Left lung (tissue), 10 donors: ENCODE measurements around the gene CCDC85C. TPM values are rescaled to one million over a fixed set of nuclear protein-coding genes. Genes with fewer than 3 reads are reported as not detected.

Experiments
- ATAC-seq: fragments of 200-7000 bp; cut with Tn5 transposase; one replicate; pipeline ENCODE4 v1.9.1; 2020; ENCODE audit warnings: moderate library complexity
- DNase-seq, 4 donors: peaks; one replicate each; pipeline ENCODE4 v3.0.0-alpha.2; 2013 to 2020
- H3K27ac ChIP-seq, 2 donors: fragments of 200-600 bp; sonication (generic) in 1 of 2; one replicate each; pipeline versions ENCODE4 v1.5.0 to v1.8.0; 2020 to 2021
- H3K27me3 ChIP-seq, 2 donors: fragments of 200-600 bp; sonication (generic) in 1 of 2; one replicate each; pipeline versions ENCODE4 v1.5.0 to v1.8.0; 2020 to 2021
- H3K36me3 ChIP-seq, 2 donors: fragments of 200-600 bp; sonication (generic) in 1 of 2; one replicate each; pipeline versions ENCODE4 v1.5.0 to v1.8.0; 2020 to 2021
- H3K4me1 ChIP-seq, 2 donors: fragments of 200-600 bp; one replicate each; pipeline ENCODE4 v1.8.0; 2021
- H3K4me3 ChIP-seq, 2 donors: fragments of 200-600 bp; sonication (generic) in 1 of 2; one replicate each; pipeline versions ENCODE4 v1.5.0 to v1.8.0; 2020 to 2021; ENCODE audit warnings: mild to moderate bottlenecking in 1 of 2
- H3K9me3 ChIP-seq, 2 donors: fragments of 200-600 bp; sonication (generic) in 1 of 2; one replicate each; pipeline versions ENCODE4 v1.5.0 to v1.8.0; 2020 to 2021
- CTCF ChIP-seq, 2 donors: fragments of 200-600 bp; sonication (generic) in 1 of 2; IDR thresholded peaks; one replicate each; pipeline versions ENCODE4 v1.5.0 to v1.8.0; 2021; ENCODE audit warnings: antibody characterized with exemption in 2 of 2
- intact Hi-C, 2 donors: fragments of 100-400 bp; cut with DNase I; formaldehyde crosslinking; loops; one replicate each; pipeline versions ENCODE4 v1.11.2 to v1.14.2; 2022
- polyA plus RNA-seq, 6 donors: library from polyadenylated mRNA; unstranded; fragments of 120-200 nt; gene quantifications; one replicate each; pipeline ENCODE4 v1.2.1, GENCODE V29; 2013; ENCODE audit not compliant: insufficient read length in 6 of 6
- total RNA-seq, 2 donors: library from RNA; stranded (reverse); fragmentation: NEBNext Ultra II Directional; extraction: Animal tissue kit (Norgen Biotek cat#: 25700); gene quantifications; one replicate each; pipeline ENCODE4 v1.2.1, GENCODE V29; 2021
- donor health status: DM: no; HTN: yes; CAD: no.
- donor health status: DM: no; HTN: no; CAD: no.

CCDC85C gene
- total and polyA plus RNA-seq, 8 donors: 6.3 to 19.0 (median 13.2) TPM

DNA sequence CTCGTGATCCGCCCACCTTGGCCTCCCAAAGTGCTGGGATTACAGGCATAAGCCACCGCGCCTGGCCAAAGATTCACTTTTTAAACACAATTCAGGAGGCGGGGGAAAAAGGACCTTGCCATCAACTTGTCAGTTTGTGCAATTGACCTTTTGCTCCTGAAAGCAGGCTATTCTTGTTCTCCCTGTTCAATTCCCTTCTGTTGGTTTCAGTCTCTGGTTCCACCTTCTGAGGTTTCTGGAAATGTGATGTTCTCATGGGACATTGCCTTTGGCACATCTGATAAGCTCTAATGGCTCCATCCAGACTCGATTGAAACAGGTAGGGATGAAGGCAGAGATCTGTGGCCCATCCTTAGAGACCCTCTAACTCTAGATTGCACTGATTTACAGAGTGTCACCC is 17.9 kb upstream of the CCDC85C start:
- H3K9me3 ChIP-seq: no peaks in the 10 kb centered on the region
- DNase-seq: no peak
- H3K27ac ChIP-seq: no peak overlapping the region
- H3K4me3 ChIP-seq: no peak overlapping the region
- H3K4me1 ChIP-seq: peaks cover 0 to 5% of the 10 kb centered on the region in 2 donors
- no peaks in the 10 kb centered on the region for H3K36me3 ChIP-seq
- H3K27me3 ChIP-seq: peaks cover 0 to 17% of the 10 kb centered on the region in 2 donors
- intact Hi-C loops: loop anchor here (10.0 kb wide), 2 partner anchors 57 to 97 kb away; no protein-coding TSS in a partner anchor
- TF ChIP-seq CTCF (IDR thresholded peaks at IDR 0.05): no peak
- no peak for ATAC-seq

- DNase-seq: no peak
- peak; percentile 9 for ATAC-seq
- no peak for TF ChIP-seq CTCF (IDR thresholded peaks at IDR 0.05)
- no peak overlapping the region for H3K4me3 ChIP-seq
- H3K4me1 ChIP-seq: peaks cover 0 to 5% of the 10 kb centered on the region in 2 donors
- H3K9me3 ChIP-seq: no peaks in the 10 kb centered on the region
- H3K27ac ChIP-seq: peak overlapping the region; percentile 48 to 72
- peaks cover 0 to 25% of the 10 kb centered on the region in 2 donors for H3K27me3 ChIP-seq
- intact Hi-C loops: loop anchor here (10.0 kb wide), 2 partner anchors 55 to 95 kb away; no protein-coding TSS in a partner anchor
- H3K36me3 ChIP-seq: no peaks in the 10 kb centered on the region
Observed at GRCh38 chr14:99619835-99620834, 16.1 kb upstream of the CCDC85C start.

DNA sequence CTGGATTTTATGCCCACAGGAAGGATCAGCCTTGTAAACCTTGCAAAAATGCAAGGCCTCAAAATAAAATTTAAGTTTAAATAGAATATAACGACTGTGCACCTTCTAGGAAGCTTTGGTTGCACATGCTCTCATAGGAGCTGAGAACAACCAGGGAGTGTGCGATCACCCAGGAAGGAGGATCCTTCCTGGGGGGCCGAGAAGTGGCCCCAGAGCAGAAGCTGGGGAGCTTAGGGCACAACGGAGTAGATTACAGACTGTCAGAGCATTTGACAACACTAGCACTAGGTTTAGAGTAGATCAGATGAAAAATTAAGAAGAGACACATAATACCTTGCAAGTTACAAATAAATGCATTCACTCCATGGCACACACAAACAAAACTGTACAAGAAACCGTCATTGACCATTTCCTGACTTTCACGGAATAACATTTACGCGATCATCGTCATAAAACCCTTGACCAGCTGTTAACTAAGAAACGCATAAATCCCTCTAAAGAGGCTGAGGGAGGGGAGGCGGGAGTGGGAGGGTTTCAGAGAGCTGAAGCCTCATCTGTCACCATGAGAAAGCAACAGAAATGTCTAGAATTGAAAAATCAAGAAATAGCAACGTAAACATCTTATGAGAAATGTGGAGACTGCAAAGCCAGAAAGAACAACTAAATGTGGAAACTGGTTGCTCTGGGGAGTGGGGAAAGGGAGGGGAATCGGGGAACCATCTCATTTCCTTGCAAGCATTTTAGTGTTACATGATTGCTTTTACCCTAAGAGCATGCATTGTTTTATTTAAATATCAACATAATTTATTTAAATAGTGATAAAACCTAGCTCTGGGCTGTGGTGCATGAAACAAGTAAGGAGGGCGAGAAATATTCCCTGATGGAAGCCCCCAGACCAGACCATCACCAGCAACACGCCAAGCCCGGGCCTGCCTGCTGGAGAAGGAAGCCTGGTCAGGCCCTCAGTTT is 13.1 kb upstream of the CCDC85C start:
- Histone ChIP-seq H3K36me3 (no peaks in the 10 kb centered on the region), H3K4me1 (peaks cover 0 to 5% of the 10 kb centered on the region in 2 donors), H3K27me3 (peaks cover 0 to 29% of the 10 kb centered on the region in 2 donors), H3K9me3 (no peaks in the 10 kb centered on the region), H3K27ac (no peak overlapping the region), H3K4me3 (no peak overlapping the region)
- intact Hi-C loops: no loop called here
- ATAC-seq (no peak), DNase-seq (no peak)
- no peak for TF ChIP-seq CTCF (IDR thresholded peaks at IDR 0.05)

- Histone ChIP-seq H3K27me3 (peaks cover 0 to 26% of the 10 kb centered on the region in 2 donors), H3K9me3 (no peaks in the 10 kb centered on the region), H3K27ac (no peak overlapping the region), H3K4me3 (no peak overlapping the region), H3K4me1 (peaks cover 0 to 5% of the 10 kb centered on the region in 2 donors), H3K36me3 (no peaks in the 10 kb centered on the region)
- intact Hi-C loops: no loop called here
- no peak for DNase-seq
- ATAC-seq: no peak
- TF ChIP-seq CTCF (IDR thresholded peaks at IDR 0.05): no peak
Observed at GRCh38 chr14:99615497-99616157, 11.6 kb upstream of the CCDC85C start.
